ENCODE measurements around the gene CDADC1.

DNA sequence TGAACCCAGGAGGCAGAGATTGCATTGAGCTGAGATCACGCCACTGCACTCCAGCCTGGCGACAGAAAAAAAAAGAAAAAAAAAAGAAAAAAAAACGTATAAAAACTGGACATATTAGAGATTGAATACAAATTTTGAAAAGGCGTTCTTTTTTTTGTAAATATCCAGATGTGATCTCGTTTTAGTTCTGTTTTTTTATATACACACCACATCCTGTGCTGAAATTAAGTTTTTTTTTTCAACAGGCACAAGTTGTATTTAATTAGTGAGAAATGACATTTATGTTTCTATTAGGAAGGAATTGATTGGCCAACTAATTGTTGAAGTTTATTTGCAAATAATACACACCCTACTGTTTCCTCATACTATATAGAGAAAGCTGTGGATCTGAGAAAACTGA is 3.6 kb downstream of the CDADC1 start:
- no peak for TF ChIP-seq EZH2 (IDR thresholded peaks at IDR 0.05)
- TF ChIP-seq, protein P1, sequence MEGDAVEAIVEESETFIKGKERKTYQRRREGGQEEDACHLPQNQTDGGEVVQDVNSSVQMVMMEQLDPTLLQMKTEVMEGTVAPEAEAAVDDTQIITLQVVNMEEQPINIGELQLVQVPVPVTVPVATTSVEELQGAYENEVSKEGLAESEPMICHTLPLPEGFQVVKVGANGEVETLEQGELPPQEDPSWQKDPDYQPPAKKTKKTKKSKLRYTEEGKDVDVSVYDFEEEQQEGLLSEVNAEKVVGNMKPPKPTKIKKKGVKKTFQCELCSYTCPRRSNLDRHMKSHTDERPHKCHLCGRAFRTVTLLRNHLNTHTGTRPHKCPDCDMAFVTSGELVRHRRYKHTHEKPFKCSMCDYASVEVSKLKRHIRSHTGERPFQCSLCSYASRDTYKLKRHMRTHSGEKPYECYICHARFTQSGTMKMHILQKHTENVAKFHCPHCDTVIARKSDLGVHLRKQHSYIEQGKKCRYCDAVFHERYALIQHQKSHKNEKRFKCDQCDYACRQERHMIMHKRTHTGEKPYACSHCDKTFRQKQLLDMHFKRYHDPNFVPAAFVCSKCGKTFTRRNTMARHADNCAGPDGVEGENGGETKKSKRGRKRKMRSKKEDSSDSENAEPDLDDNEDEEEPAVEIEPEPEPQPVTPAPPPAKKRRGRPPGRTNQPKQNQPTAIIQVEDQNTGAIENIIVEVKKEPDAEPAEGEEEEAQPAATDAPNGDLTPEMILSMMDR (IDR thresholded peaks at IDR 0.05), result no peak
- no peak for TF ChIP-seq EZH2phosphoT487 (IDR thresholded peaks at IDR 0.05)

All from neural progenitor cell (in vitro differentiated cells).